ENCODE measurements around the gene PARPBP. TPM values are rescaled to one million over a fixed set of nuclear protein-coding genes. Genes with fewer than 3 reads are reported as not detected.
"Not testable (repeated sequence)": the region's sequence is repeated elsewhere in the genome, so short reads cannot be mapped to it uniquely, and the experiment has no call there.

PARPBP gene
- total RNA-seq, 4 donors from 2014 or later, result 0.26 to 26.8 (median 1.2) TPM

DNA sequence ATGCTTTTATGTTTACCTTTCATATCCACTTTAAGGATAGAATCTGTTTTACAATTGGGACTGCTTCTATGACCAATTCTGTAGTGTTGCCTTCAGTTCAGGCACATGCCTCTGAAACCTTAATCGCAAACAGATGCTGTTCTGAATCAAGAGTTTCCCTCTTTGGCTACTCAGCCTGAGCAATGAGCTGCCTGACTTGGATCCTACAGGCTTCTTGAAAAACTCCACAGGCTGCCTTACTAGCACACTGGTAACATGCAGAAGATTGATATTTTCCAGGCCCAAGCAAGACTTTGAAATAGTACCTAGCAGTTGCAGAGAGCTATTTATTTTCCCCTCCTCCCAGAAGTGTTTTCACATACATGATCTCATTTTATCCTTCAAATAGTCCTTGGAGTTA lies 112.5 kb downstream of the PARPBP start:
- Histone ChIP-seq H3K4me3 (no peak overlapping the region), H3K27ac (peak overlapping the region; percentile 80 to 81), H3K27me3 (no peaks in the 10 kb centered on the region), H3K9me3 (no peaks in the 10 kb centered on the region), H3K36me3 (no peaks in the 10 kb centered on the region), H3K4me1 (no peaks in the 10 kb centered on the region)
- DNase-seq, result peak; percentile 50 to 79
- intact Hi-C loops (cut with DNase I; ENCODE audit: low total_unique reads), result no loop called here
- no peak for TF ChIP-seq CTCF (IDR thresholded peaks at IDR 0.05)
- TF ChIP-seq POLR2A (IDR thresholded peaks at IDR 0.05), result no peak

DNA sequence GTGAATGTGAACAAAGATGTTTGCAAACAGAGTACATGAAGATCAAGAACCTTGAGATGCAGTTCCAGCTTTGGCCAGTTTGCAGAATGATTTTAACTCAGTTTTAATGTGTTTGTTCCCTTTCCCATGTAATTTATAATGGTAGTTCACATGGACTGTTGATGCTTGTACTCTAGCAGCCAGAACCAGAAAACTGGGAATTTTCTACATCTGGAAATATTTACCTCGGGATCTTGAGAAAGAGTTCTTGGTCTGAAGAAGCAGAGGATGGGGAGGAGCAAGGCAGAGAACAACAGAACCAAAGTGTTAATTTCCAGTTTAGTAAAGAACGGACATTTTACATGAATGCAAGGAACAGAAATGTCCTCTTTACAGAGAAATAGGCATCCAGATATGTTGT lies 114.6 kb downstream of the PARPBP start:
- H3K27me3 ChIP-seq, result no peaks in the 10 kb centered on the region
- H3K9me3 ChIP-seq, result no peaks in the 10 kb centered on the region
- peak overlapping the region; percentile 26 to 51 for H3K27ac ChIP-seq
- no peaks in the 10 kb centered on the region for H3K36me3 ChIP-seq
- no peak for DNase-seq
- no peak for TF ChIP-seq POLR2A (IDR thresholded peaks at IDR 0.05)
- TF ChIP-seq CTCF (IDR thresholded peaks at IDR 0.05), result peak in 1 of 4 experiments; percentile 7
- H3K4me1 ChIP-seq, result no peaks in the 10 kb centered on the region
- H3K4me3 ChIP-seq, result no peak overlapping the region
- intact Hi-C loops (cut with DNase I; ENCODE audit: low total_unique reads), result no loop called here

DNA sequence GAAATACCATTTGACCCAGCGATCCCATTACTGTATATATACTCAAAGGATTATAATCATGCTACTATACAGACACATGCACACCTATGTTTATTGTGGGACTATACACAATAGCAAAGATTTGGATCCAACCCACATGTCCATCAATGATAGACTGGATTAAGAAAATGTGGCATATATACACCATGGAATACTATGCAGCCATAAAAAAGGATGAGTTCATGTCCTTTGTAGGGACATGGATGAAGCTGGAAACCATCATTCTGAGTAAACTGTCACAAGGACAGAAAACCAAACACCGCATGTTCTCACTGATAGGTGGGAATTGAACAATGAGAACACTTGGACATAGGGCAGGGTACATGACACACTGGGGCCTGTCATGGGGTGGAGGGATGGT lies 120.9 kb downstream of the PARPBP start:
- H3K4me3 ChIP-seq; H3K4me1 ChIP-seq; DNase-seq; H3K27me3 ChIP-seq; H3K36me3 ChIP-seq; intact Hi-C loops (cut with DNase I; ENCODE audit: low total_unique reads); H3K9me3 ChIP-seq; H3K27ac ChIP-seq: not testable (repeated sequence)

Small RNA genes lying within 50 kb of the gene (small RNA-seq; reads per million reads assigned to genes)
- gene RN7SL793P, result not detected

Other genes starting within 250 kb of the PARPBP start
- 10 to 100 TPM in 2 of 4 donors, 1 to 10 TPM in 2; 2.0 to 25.4 (median 9.9) TPM for gene DRAM1, start 242.6 kb upstream of the PARPBP start, total RNA-seq
- gene WASHC3, start 58.2 kb upstream of the PARPBP start, total RNA-seq, result 10 to 100 TPM; 36.5 to 59.9 (median 49.3) TPM
- 10 to 100 TPM in 3 of 4 donors, 1 to 10 TPM in 1; 5.6 to 49.4 (median 22.4) TPM for gene NUP37, start 69 bp upstream of the PARPBP start, total RNA-seq
- gene PMCH, start 77.7 kb downstream of the PARPBP start, total RNA-seq, result not detected

Measured in uterus (tissue), 4 donors.